ENCODE data around the gene NRIP3. TPM values are rescaled to one million over a fixed set of nuclear protein-coding genes. Genes with fewer than 3 reads are reported as not detected.

The NRIP3 gene
- total RNA-seq, 1 experiment from 2014 or later = 10.0 TPM

- Mint-ChIP-seq H3K4me1 (ENCODE audit: low read depth, unreplicated experiment) (no peaks in the 10 kb centered on the region), H3K4me3 (ENCODE audit: unreplicated experiment) (no peak overlapping the region), H3K27ac (ENCODE audit: unreplicated experiment) (no peak overlapping the region), H3K9me3 (ENCODE audit: unreplicated experiment) (no peaks in the 10 kb centered on the region), H3K27me3 (ENCODE audit: insufficient read depth, unreplicated experiment) (no peaks in the 10 kb centered on the region), H3K36me3 (ENCODE audit: insufficient read depth, unreplicated experiment) (no peaks in the 10 kb centered on the region)
- no peaks in the 10 kb centered on the region for H3K36me3 ChIP-seq (ENCODE audit: control insufficient read depth, insufficient read depth, low read length)
- H3K9me3 ChIP-seq = no peaks in the 10 kb centered on the region
- no peaks in the 10 kb centered on the region for H3K27me3 ChIP-seq (replicated peaks; ENCODE audit: control insufficient read depth, insufficient read depth, low read length)
- ChIA-PET CTCF (interaction anchor here (2.7 to 5.4 kb wide), 2 partner anchors 11 to 121 kb away, joined by 11 to 110 read pairs; no protein-coding TSS in a partner anchor), POLR2A (no interaction called here)
- H3K4me1 ChIP-seq = no peaks in the 10 kb centered on the region
- intact Hi-C loops (cut with micrococcal nuclease; ENCODE audit: unreplicated experiment) = loop anchor here (5.0 kb wide), 2 partner anchors 50 to 245 kb away; no protein-coding TSS in a partner anchor
- no TSS peak for BruUV-seq (replicated peaks)
- no peak for TF ChIP-seq CTCF (IDR thresholded peaks at IDR 0.05; ENCODE audit: insufficient read depth in 1 of 2, low read depth in 1 of 2, low read length in 1 of 2, severe bottlenecking in 1 of 2, unreplicated experiment in 1 of 2)
- DNase-seq = no peak
- no peak overlapping the region for H3K4me3 ChIP-seq (ENCODE audit: low read depth, low read length)
Measured at GRCh38 chr11:9016916-9017642, 13.3 kb upstream of the NRIP3 start.

- POLR2A ChIA-PET = no interaction called here
- H3K4me1 Mint-ChIP-seq (ENCODE audit: low read depth, unreplicated experiment) = no peaks in the 10 kb centered on the region
- no peaks in the 10 kb centered on the region for H3K9me3 ChIP-seq
- BruUV-seq (replicated peaks) = no TSS peak
- H3K36me3 Mint-ChIP-seq (ENCODE audit: insufficient read depth, unreplicated experiment) = no peaks in the 10 kb centered on the region
- no peak overlapping the region for H3K4me3 ChIP-seq (ENCODE audit: low read depth, low read length)
- DNase-seq = peak; percentile 74
- H3K9me3 Mint-ChIP-seq (ENCODE audit: unreplicated experiment) = no peaks in the 10 kb centered on the region
- no peak overlapping the region for H3K4me3 Mint-ChIP-seq (ENCODE audit: unreplicated experiment)
- H3K27me3 Mint-ChIP-seq (ENCODE audit: insufficient read depth, unreplicated experiment) = peaks cover 2% of the 10 kb centered on the region
- no peaks in the 10 kb centered on the region for H3K27me3 ChIP-seq (replicated peaks; ENCODE audit: control insufficient read depth, insufficient read depth, low read length)
- no peak overlapping the region for H3K27ac Mint-ChIP-seq (ENCODE audit: unreplicated experiment)
- CTCF ChIA-PET = interaction anchor here (0.6 to 5.4 kb wide), 17 partner anchors 10 to 491 kb away, joined by 3 to 110 read pairs (median 4); partner anchors contain the start of gene NRIP3
- intact Hi-C loops (cut with micrococcal nuclease; ENCODE audit: unreplicated experiment) = loop anchor here (1.0 to 5.0 kb wide), 5 partner anchors 52 to 491 kb away; no protein-coding TSS in a partner anchor
- H3K36me3 ChIP-seq (ENCODE audit: control insufficient read depth, insufficient read depth, low read length) = no peaks in the 10 kb centered on the region
- no peaks in the 10 kb centered on the region for H3K4me1 ChIP-seq
- peak; percentile 72 to 88 for TF ChIP-seq CTCF (IDR thresholded peaks at IDR 0.05; ENCODE audit: insufficient read depth in 1 of 2, low read depth in 1 of 2, low read length in 1 of 2, severe bottlenecking in 1 of 2, unreplicated experiment in 1 of 2)
Measured at GRCh38 chr11:9015677-9016076, 11.9 kb upstream of the NRIP3 start.

GRCh38 chr11:9014826-9015225, 11.0 kb upstream of the NRIP3 start:
- H3K36me3 Mint-ChIP-seq (ENCODE audit: insufficient read depth, unreplicated experiment) = no peaks in the 10 kb centered on the region
- Histone ChIP-seq H3K9me3 (no peaks in the 10 kb centered on the region), H3K36me3 (ENCODE audit: control insufficient read depth, insufficient read depth, low read length) (no peaks in the 10 kb centered on the region), H3K4me3 (ENCODE audit: low read depth, low read length) (no peak overlapping the region), H3K4me1 (no peaks in the 10 kb centered on the region), H3K27me3 (replicated peaks; ENCODE audit: control insufficient read depth, insufficient read depth, low read length) (no peaks in the 10 kb centered on the region)
- no peak overlapping the region for H3K27ac Mint-ChIP-seq (ENCODE audit: unreplicated experiment)
- peaks cover 2% of the 10 kb centered on the region for H3K27me3 Mint-ChIP-seq (ENCODE audit: insufficient read depth, unreplicated experiment)
- no peak overlapping the region for H3K4me3 Mint-ChIP-seq (ENCODE audit: unreplicated experiment)
- H3K9me3 Mint-ChIP-seq (ENCODE audit: unreplicated experiment) = no peaks in the 10 kb centered on the region
- ChIA-PET POLR2A (no interaction called here), CTCF (interaction anchor here (0.6 to 5.4 kb wide), 9 partner anchors 9 to 492 kb away, joined by 3 to 110 read pairs (median 8); partner anchors contain the start of gene NRIP3)
- BruUV-seq (replicated peaks) = no TSS peak
- no peak for TF ChIP-seq CTCF (IDR thresholded peaks at IDR 0.05; ENCODE audit: insufficient read depth in 1 of 2, low read depth in 1 of 2, low read length in 1 of 2, severe bottlenecking in 1 of 2, unreplicated experiment in 1 of 2)
- intact Hi-C loops (cut with micrococcal nuclease; ENCODE audit: unreplicated experiment) = loop anchor here (1.0 to 5.0 kb wide), 5 partner anchors 52 to 491 kb away; no protein-coding TSS in a partner anchor
- DNase-seq = no peak
- H3K4me1 Mint-ChIP-seq (ENCODE audit: low read depth, unreplicated experiment) = no peaks in the 10 kb centered on the region
